ENCODE measurements around the gene CADPS2.

Gene CADPS2

GRCh38 chr7:122849957-122850328 is 36.3 kb downstream of the CADPS2 start:
- no peak overlapping the region for H3K27ac ChIP-seq
- in situ Hi-C loops (cut with HindIII; ENCODE audit: low pct_ligation_motif_present, low sequenced_read_pairs) = no loop called here
- H3K4me3 ChIP-seq (ENCODE audit: low read depth, low read length) = no peak overlapping the region
- no peaks in the 10 kb centered on the region for H3K27me3 ChIP-seq (replicated peaks)
- H3K36me3 ChIP-seq (replicated peaks) = no peaks in the 10 kb centered on the region
- no peak for DNase-seq
- TF ChIP-seq CTCF (IDR thresholded peaks at IDR 0.05; ENCODE audit: low read depth, low read length, missing control alignments) = no peak

- H3K27ac ChIP-seq = no peak overlapping the region
- no peaks in the 10 kb centered on the region for H3K36me3 ChIP-seq (replicated peaks)
- in situ Hi-C loops (cut with HindIII; ENCODE audit: low pct_ligation_motif_present, low sequenced_read_pairs) = no loop called here
- TF ChIP-seq CTCF (IDR thresholded peaks at IDR 0.05; ENCODE audit: low read depth, low read length, missing control alignments) = no peak
- DNase-seq = no peak
- no peak overlapping the region for H3K4me3 ChIP-seq (ENCODE audit: low read depth, low read length)
- H3K27me3 ChIP-seq (replicated peaks) = no peaks in the 10 kb centered on the region
Observed at GRCh38 chr7:122849322-122849956, 36.8 kb downstream of the CADPS2 start.

GRCh38 chr7:122847871-122848473 is 38.3 kb downstream of the CADPS2 start:
- in situ Hi-C loops (cut with HindIII; ENCODE audit: low pct_ligation_motif_present, low sequenced_read_pairs) = no loop called here
- DNase-seq = no peak
- no peak overlapping the region for H3K4me3 ChIP-seq (ENCODE audit: low read depth, low read length)
- no peaks in the 10 kb centered on the region for H3K27me3 ChIP-seq (replicated peaks)
- H3K36me3 ChIP-seq (replicated peaks) = no peaks in the 10 kb centered on the region
- TF ChIP-seq CTCF (IDR thresholded peaks at IDR 0.05; ENCODE audit: low read depth, low read length, missing control alignments) = no peak
- H3K27ac ChIP-seq = no peak overlapping the region

- Histone ChIP-seq H3K4me3 (ENCODE audit: low read depth, low read length) (no peak overlapping the region), H3K27me3 (replicated peaks) (no peaks in the 10 kb centered on the region), H3K36me3 (replicated peaks) (no peaks in the 10 kb centered on the region), H3K27ac (no peak overlapping the region)
- no peak for TF ChIP-seq CTCF (IDR thresholded peaks at IDR 0.05; ENCODE audit: low read depth, low read length, missing control alignments)
- in situ Hi-C loops (cut with HindIII; ENCODE audit: low pct_ligation_motif_present, low sequenced_read_pairs) = no loop called here
- DNase-seq = no peak
Observed at GRCh38 chr7:122846591-122846990, 39.7 kb downstream of the CADPS2 start.

GRCh38 chr7:122845286-122845685 is 41.0 kb downstream of the CADPS2 start:
- DNase-seq = no peak
- Histone ChIP-seq H3K27me3 (replicated peaks) (no peaks in the 10 kb centered on the region), H3K4me3 (ENCODE audit: low read depth, low read length) (no peak overlapping the region), H3K36me3 (replicated peaks) (no peaks in the 10 kb centered on the region), H3K27ac (no peak overlapping the region)
- no peak for TF ChIP-seq CTCF (IDR thresholded peaks at IDR 0.05; ENCODE audit: low read depth, low read length, missing control alignments)
- in situ Hi-C loops (cut with HindIII; ENCODE audit: low pct_ligation_motif_present, low sequenced_read_pairs) = no loop called here

Data from brain microvascular endothelial cell (primary cell).